Ishikawa (cell line): ENCODE measurements around the gene SCRN2.

Experiments
- EP300 ChIP-seq: IDR thresholded peaks from 2 replicates; pipeline ENCODE4 v1.6.1; 2012; ENCODE audit warnings: borderline replicate concordance
- RAD21 ChIP-seq: IDR thresholded peaks from 2 replicates; pipeline ENCODE4 v1.6.1; 2012; ENCODE audit warnings: low read depth
- TAF1 ChIP-seq: IDR thresholded peaks from 2 replicates; pipeline ENCODE4 v1.6.1; 2012; ENCODE audit warnings: low read depth, mild to moderate bottlenecking
- TEAD4 ChIP-seq: IDR thresholded peaks from 2 replicates; pipeline ENCODE4 v1.6.1; 2012

DNA sequence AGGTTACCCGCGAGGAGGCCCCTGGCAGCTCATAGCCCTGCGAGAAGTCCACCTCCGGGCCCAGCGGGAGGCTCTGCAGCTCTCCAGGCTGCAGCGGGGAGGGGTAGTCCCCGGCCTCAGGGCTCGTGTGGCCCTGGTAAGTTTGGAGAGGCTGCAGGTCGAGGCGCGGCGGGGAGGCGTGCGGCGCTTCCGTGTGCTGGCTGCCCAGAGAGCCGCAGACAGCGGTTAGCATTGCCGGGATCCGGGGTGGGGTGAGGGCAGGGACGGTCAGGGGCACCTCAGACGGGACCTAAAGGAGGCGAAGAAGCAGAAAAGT is 7.1 kb upstream of the SCRN2 start:
- TF ChIP-seq EP300 (no peak), TEAD4 (no peak), RAD21 (no peak), TAF1 (no peak)
